ENCODE data around the gene CLSTN1.

GRCh38 chr1:9722378-9722749, 101.4 kb downstream of the CLSTN1 start:
- TF ChIP-seq CTCF (IDR thresholded peaks at IDR 0.05; ENCODE audit: borderline replicate concordance, extremely low read depth, low read length, poor library complexity, severe bottlenecking) (no peak), EZH2 (IDR thresholded peaks at IDR 0.05; ENCODE audit: borderline replicate concordance, low read depth, low read length, severe bottlenecking) (no peak)
